ENCODE results near the gene PSKH1.

The PSKH1 gene

DNA sequence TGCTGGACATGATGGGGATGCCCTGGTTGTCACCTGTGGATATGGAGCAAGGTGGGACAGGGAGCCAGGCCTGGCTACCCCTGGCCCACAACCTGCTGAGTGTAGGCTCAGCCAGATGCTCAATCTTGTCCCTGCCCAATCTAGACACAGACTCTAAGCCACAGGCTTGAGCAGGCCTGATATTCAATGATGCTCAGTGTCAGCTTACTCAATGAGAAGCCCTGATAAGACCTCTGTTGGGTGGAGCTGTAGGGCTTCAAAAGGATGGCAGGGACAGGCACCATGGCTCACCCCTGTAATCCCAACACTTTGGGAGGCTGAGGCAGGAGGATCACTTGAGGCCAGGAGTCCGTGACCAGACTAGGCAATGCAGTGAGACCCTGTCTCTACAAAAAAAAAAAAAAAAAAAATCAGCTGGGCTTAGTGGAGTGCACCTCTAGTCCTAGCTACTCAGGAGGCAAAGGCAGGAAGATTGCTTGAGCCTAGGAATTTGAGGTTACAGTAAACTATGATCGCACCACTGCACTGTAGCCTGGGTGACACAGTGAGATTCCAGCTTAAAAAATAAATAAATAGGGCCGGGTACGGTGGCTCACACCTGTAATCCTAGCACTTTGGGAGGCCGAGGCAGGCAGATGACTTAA is 47.5 kb downstream of the PSKH1 start:
- no peak for DNase-seq (ENCODE audit: low read depth)
- TF ChIP-seq, protein P1, sequence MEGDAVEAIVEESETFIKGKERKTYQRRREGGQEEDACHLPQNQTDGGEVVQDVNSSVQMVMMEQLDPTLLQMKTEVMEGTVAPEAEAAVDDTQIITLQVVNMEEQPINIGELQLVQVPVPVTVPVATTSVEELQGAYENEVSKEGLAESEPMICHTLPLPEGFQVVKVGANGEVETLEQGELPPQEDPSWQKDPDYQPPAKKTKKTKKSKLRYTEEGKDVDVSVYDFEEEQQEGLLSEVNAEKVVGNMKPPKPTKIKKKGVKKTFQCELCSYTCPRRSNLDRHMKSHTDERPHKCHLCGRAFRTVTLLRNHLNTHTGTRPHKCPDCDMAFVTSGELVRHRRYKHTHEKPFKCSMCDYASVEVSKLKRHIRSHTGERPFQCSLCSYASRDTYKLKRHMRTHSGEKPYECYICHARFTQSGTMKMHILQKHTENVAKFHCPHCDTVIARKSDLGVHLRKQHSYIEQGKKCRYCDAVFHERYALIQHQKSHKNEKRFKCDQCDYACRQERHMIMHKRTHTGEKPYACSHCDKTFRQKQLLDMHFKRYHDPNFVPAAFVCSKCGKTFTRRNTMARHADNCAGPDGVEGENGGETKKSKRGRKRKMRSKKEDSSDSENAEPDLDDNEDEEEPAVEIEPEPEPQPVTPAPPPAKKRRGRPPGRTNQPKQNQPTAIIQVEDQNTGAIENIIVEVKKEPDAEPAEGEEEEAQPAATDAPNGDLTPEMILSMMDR (IDR thresholded peaks at IDR 0.05; ENCODE audit: low read length, missing control alignments), result no peak
- H3K4me3 ChIP-seq (replicated peaks; ENCODE audit: low read depth, low read length), result no peak overlapping the region

DNA sequence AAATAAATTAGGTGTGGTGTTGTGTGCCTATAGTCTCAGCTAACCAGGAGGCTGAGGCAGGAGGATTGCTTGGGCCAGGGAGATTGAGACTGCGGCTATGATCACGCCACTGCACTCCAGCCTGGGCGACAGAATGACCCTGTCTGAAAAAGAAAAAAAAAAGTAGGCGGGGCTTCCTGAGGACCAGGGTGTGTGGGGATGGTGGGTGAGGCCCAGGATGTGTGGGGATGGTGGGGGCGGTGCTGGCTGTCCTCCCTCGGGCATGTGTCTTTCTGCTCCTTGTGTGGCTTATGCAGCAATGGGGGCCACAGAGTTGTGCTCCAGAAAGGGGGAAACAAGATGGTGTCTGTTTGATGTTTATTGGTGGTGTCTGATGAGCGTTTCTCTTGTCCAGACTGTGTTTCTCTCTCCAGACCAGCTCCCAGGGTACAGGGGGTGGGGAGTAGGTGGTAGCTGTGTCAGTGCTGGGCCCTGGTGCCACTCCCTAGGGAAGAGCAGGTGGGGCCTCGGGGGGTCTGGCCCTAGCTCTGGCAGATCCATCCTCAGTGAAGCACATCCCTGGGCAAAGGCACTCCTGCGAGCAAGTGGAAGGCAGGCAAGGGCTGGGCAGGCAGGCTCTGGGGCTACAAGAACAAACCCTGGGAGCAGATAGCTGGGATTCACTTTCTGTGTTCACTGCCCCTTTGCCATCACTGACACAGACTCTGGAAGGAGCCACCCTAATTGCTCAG is 48.6 kb downstream of the PSKH1 start:
- no peak for DNase-seq (ENCODE audit: low read depth)
- TF ChIP-seq, protein P1 (IDR thresholded peaks at IDR 0.05; ENCODE audit: low read length, missing control alignments), result no peak
- no peak overlapping the region for H3K4me3 ChIP-seq (replicated peaks; ENCODE audit: low read depth, low read length)

DNA sequence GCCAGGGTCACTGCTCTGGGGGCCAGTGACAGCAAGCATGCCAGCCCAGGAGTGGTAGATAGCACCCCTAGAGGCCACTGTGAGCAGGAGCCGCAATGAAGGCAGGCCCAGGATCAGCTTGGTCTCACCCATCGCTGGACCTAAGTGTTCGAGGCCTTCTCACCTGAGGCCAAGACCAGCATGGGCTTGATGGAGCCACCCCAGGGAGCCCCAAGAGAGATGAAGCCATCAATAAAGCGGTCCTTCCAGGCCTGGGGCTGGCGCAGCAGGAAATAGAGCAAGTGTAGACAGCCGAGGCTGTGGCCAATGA is 49.1 kb downstream of the PSKH1 start:
- DNase-seq (ENCODE audit: low read depth), result peak; percentile 44
- TF ChIP-seq, protein P1 (IDR thresholded peaks at IDR 0.05; ENCODE audit: low read length, missing control alignments), result peak; percentile 69
- no peak overlapping the region for H3K4me3 ChIP-seq (replicated peaks; ENCODE audit: low read depth, low read length)

DNA sequence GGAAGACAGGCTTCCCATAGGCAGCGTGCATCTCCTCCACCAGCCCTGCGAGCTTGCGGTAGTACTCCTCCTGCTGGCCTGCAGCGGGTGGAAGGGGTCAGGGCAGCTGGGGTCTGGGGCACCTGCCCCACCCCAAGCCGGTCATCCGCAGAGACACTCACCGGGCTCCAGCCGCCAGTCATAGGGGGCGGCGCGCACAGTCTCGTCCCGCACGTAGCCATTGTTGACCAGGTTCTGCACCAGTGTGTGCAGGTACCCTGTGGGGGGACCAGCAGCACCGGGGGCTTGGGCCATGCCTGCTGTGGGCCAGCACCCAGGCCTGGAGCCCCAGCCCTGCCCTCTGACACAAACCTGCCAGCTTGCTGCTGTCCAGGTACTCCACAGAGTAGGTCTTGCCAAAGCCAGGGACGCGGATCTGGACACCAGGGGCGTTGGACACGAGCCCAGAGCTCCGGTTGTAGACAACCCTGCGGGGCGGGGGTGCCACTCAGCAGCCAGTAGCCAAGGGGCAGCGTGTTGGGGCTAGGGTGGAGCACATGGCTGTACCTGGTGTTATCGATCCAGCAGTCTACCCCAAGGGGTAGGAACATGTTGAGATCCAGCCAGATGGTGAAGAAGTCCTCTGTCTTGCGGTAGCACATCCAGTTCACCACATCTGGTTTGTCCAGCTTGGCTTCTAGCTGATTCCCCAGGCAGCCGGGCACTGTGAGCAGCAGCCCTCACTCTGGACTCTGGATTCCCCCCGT is 49.6 kb downstream of the PSKH1 start:
- TF ChIP-seq, protein P1 (IDR thresholded peaks at IDR 0.05; ENCODE audit: low read length, missing control alignments), result no peak
- DNase-seq (ENCODE audit: low read depth), result no peak
- H3K4me3 ChIP-seq (replicated peaks; ENCODE audit: low read depth, low read length), result no peak overlapping the region

DNA sequence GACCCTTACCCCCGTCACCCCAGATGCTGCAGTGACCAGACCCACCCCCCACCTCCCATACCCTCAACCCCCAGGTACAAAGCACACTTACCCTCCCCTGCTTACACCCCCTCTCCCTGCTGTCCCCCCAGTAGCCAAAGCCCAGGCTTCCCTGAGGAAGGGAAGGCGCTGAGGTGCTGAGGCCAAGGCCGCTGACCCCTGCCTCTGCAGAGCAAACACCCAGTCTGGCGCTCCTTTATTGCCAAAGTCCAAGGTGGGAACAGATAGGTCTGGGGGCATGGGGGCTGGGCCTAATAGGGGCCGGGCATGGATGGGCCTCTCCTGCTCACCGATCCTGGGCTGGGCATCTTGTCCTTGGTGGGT is 50.2 kb downstream of the PSKH1 start:
- no peak for DNase-seq (ENCODE audit: low read depth)
- no peak overlapping the region for H3K4me3 ChIP-seq (replicated peaks; ENCODE audit: low read depth, low read length)
- TF ChIP-seq, protein P1 (IDR thresholded peaks at IDR 0.05; ENCODE audit: low read length, missing control alignments), result no peak

DNA sequence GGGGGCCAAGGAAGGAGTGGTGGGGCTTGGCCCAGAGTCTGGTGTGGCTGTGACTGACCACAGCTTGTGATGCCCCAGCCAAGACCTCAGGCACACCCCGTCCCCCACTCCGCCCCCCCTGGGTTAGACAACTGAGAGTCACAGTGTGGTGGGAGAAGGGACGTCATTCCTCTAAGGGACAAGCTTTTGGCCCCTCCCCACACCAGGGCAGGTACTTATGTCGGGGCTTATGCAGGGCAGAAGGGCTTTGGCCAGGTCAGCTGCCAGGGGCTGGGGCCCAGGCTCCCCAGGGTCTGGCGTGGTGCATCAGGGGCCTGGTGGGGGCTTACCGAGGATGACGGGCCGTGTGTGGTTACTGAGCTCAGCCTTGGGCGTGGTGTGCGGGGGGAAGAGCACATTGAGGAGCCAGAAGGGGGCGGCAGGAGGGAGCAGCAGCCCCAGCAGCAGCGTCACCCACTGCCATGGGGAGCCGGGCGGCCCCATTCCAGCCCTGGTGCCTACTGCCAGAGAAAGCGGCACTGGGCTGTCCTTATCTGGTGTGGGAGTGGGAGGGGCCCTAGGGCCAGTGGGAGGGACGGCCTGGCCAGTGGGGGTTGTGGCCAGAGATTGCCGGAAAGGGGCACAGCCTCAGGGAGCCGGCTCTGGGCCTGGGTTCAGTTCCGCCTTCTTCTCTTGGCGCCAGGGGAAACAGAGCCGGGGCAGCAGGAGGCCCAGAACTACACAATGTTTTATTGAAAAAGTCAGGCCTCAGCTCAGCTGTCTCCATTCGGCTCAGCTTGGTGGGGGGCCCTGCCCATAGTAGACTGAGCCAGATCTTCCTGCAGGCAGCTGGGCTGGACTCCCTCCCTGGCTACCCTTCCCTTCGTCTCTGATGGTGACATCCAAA is 50.8 kb downstream of the PSKH1 start, which contains the start of gene LCAT:
LCAT (minus strand) TSS at position 502 of the 886 bp plus-strand sequence; CDS start at position 483, 19 bp downstream.
- no peak for DNase-seq (ENCODE audit: low read depth)
- TF ChIP-seq, protein P1 (IDR thresholded peaks at IDR 0.05; ENCODE audit: low read length, missing control alignments), result no peak

More for the DNA sequence above, 50.8 kb downstream of the PSKH1 start, which contains the start of gene LCAT:
- H3K4me3 ChIP-seq (replicated peaks; ENCODE audit: low read depth, low read length), result no peak within 1 kb of the TSS

Data from fibroblast of pulmonary artery (primary cell).